GM19351 (cell line): ENCODE data around the gene KHNYN.

Source experiments
- ATAC-seq: cut with Tn5 transposase; IDR thresholded peaks from one replicate; pipeline ENCODE4 v1.9.1; 2021; ENCODE audit warnings: mild to moderate bottlenecking, moderate library complexity; ENCODE audit not compliant: unreplicated experiment

The KHNYN gene

GRCh38 chr14:24399999-24400718 is 29.6 kb upstream of the KHNYN start:
- no peak for ATAC-seq

GRCh38 chr14:24401810-24402702 is 27.7 kb upstream of the KHNYN start:
- ATAC-seq, result no peak

- no peak for ATAC-seq
Observed at GRCh38 chr14:24403294-24403998, 26.3 kb upstream of the KHNYN start.

- no peak for ATAC-seq
Observed at GRCh38 chr14:24404814-24405213, 24.9 kb upstream of the KHNYN start.

GRCh38 chr14:24406416-24406815 is 23.3 kb upstream of the KHNYN start:
- ATAC-seq, result no peak

GRCh38 chr14:24407608-24408325 is 22.0 kb upstream of the KHNYN start:
- no peak for ATAC-seq

GRCh38 chr14:24408764-24409163 is 21.0 kb upstream of the KHNYN start:
- ATAC-seq, result no peak

GRCh38 chr14:24409192-24409591 is 20.6 kb upstream of the KHNYN start:
- ATAC-seq, result no peak

- ATAC-seq, result no peak
Observed at GRCh38 chr14:24409956-24410355, 19.8 kb upstream of the KHNYN start.

- peak; percentile 83 for ATAC-seq
Observed at GRCh38 chr14:24411443-24412389, 18.0 kb upstream of the KHNYN start.

GRCh38 chr14:24414077-24414476 is 15.7 kb upstream of the KHNYN start:
- no peak for ATAC-seq

- ATAC-seq, result no peak
Observed at GRCh38 chr14:24414732-24415420, 14.9 kb upstream of the KHNYN start.

- no peak for ATAC-seq
Observed at GRCh38 chr14:24415421-24416253, 14.1 kb upstream of the KHNYN start.

GRCh38 chr14:24416254-24416931 is 13.4 kb upstream of the KHNYN start:
- no peak for ATAC-seq

GRCh38 chr14:24416932-24417619 is 12.7 kb upstream of the KHNYN start:
- ATAC-seq, result no peak

- no peak for ATAC-seq
Observed at GRCh38 chr14:24417832-24418491, 11.8 kb upstream of the KHNYN start.

GRCh38 chr14:24418492-24418873 is 11.3 kb upstream of the KHNYN start:
- no peak for ATAC-seq
